HAP-1 (cell line): ENCODE data around the gene NSUN5.
"Not testable (repeated sequence)": the region's sequence is repeated elsewhere in the genome, so short reads cannot be mapped to it uniquely, and the experiment has no call there.

ENCODE experiments used
- DNase-seq, 2 experiments: peaks; one replicate each; pipeline ENCODE4 v3.0.0-alpha.2; 2016 to 2020; ENCODE audit warnings: low spot score in 2 of 2
- H3K27me3 ChIP-seq: fragments of 250-450 bp; sonication (Bioruptor Pico); 2 replicates; pipeline ENCODE4 v1.5.1; 2020; ENCODE audit warnings: low read depth, mild to moderate bottlenecking, moderate library complexity
- H3K36me3 ChIP-seq: fragments of 250-450 bp; sonication (Bioruptor Pico); replicated peaks from 2 replicates; pipeline ENCODE4 v1.5.1; 2020; ENCODE audit warnings: mild to moderate bottlenecking
- H3K4me1 ChIP-seq: fragments of 250-450 bp; sonication (Bioruptor Pico); 2 replicates; pipeline ENCODE4 v1.5.1; 2020; ENCODE audit warnings: mild to moderate bottlenecking
- H3K4me3 ChIP-seq: fragments of 250-450 bp; sonication (Bioruptor Pico); 2 replicates; pipeline ENCODE4 v1.5.1; 2020; ENCODE audit warnings: mild to moderate bottlenecking, moderate library complexity
- H3K9me3 ChIP-seq: fragments of 250-450 bp; sonication (Bioruptor Pico); 2 replicates; pipeline ENCODE4 v1.5.1; 2020; ENCODE audit warnings: mild to moderate bottlenecking, moderate library complexity
- in situ Hi-C: fragments of 300-500 bp; cut with MboI; formaldehyde crosslinking; loops from 3 replicates; pipeline ENCODE4 v1.14.3; 2020; ENCODE audit warnings: low sequenced_read_pairs, inconsistent platforms, mixed read lengths

The NSUN5 gene

GRCh38 chr7:73297706-73298105 lies 10.9 kb downstream of the NSUN5 start:
- H3K9me3 ChIP-seq, in situ Hi-C loops, H3K27me3 ChIP-seq, H3K36me3 ChIP-seq, DNase-seq, H3K4me3 ChIP-seq, H3K4me1 ChIP-seq: not testable (repeated sequence)

GRCh38 chr7:73297235-73297634 lies 11.4 kb downstream of the NSUN5 start:
- H3K36me3 ChIP-seq, H3K27me3 ChIP-seq, in situ Hi-C loops, DNase-seq, H3K9me3 ChIP-seq, H3K4me3 ChIP-seq, H3K4me1 ChIP-seq: not testable (repeated sequence)

DNA sequence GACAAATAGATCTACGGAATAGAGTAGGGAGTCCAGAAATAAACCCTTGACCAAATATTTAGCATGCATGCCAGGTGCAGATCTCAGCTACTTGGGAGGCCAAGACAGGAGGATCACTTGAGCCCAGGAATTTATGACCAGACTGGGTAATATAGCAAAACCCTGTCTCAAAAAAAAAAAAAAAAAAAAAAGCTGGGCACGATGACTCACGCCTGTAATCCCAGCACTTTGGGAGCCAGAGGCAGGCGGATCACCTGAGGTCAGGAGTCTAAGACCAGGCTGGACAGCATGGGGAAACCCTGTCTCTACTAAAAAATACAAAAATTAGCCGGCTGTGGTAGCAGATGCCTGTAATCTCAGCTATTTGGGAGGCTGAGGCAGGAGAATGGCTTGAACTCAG lies 31.4 kb downstream of the NSUN5 start:
- in situ Hi-C loops, H3K4me1 ChIP-seq, H3K27me3 ChIP-seq, H3K4me3 ChIP-seq, DNase-seq, H3K36me3 ChIP-seq, H3K9me3 ChIP-seq: not testable (repeated sequence)

DNA sequence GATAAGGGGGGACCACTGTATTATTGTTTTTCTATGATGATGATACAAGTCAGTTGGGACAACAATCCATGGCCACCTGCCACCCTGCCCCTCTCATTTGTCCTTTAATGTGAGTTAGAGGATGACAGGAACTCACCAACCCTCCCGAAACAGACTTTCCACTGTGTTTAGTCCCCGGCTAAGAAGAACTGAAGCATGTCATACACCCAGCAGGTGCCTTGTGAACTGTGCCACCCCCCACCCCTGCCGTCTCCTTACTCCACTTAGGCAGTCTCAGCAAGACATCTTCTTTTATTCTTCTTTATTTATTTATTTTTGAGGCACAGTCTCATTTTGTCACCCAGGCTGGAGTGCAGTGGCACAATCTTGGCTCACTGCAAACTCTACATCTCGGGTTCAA lies 40.8 kb downstream of the NSUN5 start:
- DNase-seq, H3K36me3 ChIP-seq, in situ Hi-C loops, H3K4me1 ChIP-seq, H3K9me3 ChIP-seq, H3K27me3 ChIP-seq, H3K4me3 ChIP-seq: not testable (repeated sequence)

DNA sequence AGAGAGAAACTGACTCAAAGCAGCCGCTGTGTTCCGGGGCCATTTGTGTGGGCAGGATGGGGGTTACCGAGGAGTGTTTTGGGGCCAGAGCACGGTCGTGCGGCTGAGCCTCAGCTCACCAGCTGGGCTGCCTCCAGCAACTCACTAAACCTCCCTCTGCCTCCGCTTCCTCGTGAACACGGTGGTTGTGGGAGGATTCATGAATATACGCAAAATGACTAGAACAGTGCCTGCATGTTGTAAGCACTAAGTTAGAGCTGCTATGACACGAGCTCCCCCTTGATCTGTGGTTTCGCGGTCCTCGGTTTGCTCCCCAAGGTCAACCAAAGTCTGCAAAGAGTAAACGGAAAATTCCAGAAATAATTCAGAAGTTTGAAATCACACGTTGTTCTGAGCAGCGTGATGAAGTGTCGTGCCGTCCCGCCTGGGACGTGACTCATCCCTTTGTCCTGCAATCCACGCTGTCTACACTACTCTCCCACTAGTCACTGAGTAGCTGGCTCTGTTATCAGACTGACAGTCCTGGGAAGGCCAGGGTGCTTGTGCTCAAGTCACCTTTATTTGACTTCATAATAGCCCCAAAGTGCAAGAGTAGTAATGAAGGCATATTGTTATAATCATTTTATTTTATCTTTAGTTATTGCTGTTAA lies 41.8 kb downstream of the NSUN5 start:
- H3K9me3 ChIP-seq, H3K4me1 ChIP-seq, H3K27me3 ChIP-seq, in situ Hi-C loops, H3K36me3 ChIP-seq, DNase-seq, H3K4me3 ChIP-seq: not testable (repeated sequence)

DNA sequence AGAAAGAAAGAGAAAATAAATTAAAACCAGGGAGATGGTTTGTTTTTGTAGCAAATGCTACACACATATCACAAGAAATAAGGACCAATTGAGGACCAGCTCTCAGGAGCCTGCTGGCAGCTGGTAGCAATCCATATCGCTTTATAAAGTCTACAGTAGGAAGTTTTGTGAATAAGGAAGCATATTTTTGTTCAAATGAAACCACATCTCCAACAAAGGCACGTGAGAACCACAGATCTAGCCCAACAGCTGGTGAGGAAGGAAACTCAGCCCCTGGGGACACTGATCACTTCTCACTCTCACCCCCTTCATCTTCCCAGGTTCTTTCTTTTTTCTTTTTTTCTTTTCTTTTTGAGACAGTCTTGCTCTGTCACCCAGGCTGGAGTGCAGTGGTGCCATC lies 46.2 kb downstream of the NSUN5 start:
- H3K4me3 ChIP-seq, H3K4me1 ChIP-seq, DNase-seq, in situ Hi-C loops, H3K9me3 ChIP-seq, H3K27me3 ChIP-seq, H3K36me3 ChIP-seq: not testable (repeated sequence)
